Endothelial cell of hepatic sinusoid (primary cell): ENCODE measurements around the gene RSRP1.
"Not testable (repeated sequence)": the region's sequence is repeated elsewhere in the genome, so short reads cannot be mapped to it uniquely, and the experiment has no call there.

Experiments
- in situ Hi-C: cut with HindIII; loops from 2 replicates; pipeline ENCODE4 v1.10.0; 2017; ENCODE audit warnings: low sequenced_read_pairs

The RSRP1 gene

GRCh38 chr1:25257196-25257595 lies 9.9 kb upstream of the RSRP1 start:
- in situ Hi-C loops, result no loop called here

DNA sequence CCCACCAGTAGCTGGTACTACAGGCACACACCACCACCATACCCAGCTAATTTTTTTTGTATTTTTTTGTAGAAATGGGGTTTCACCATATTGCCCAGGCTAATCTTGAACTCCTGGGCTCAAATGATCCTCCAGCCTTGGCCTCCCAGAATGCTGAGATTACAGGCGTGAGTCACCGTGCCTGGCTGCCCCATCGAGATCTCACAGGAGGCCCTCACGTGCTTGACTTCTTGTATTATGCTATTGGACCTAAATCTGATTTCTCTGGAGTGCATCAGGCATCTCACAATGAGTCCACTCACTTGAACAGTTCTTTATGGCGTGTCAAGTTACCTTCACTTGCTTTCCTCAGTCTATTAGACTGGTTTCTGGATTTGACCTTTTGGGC lies 9.3 kb upstream of the RSRP1 start:
- in situ Hi-C loops, result no loop called here

DNA sequence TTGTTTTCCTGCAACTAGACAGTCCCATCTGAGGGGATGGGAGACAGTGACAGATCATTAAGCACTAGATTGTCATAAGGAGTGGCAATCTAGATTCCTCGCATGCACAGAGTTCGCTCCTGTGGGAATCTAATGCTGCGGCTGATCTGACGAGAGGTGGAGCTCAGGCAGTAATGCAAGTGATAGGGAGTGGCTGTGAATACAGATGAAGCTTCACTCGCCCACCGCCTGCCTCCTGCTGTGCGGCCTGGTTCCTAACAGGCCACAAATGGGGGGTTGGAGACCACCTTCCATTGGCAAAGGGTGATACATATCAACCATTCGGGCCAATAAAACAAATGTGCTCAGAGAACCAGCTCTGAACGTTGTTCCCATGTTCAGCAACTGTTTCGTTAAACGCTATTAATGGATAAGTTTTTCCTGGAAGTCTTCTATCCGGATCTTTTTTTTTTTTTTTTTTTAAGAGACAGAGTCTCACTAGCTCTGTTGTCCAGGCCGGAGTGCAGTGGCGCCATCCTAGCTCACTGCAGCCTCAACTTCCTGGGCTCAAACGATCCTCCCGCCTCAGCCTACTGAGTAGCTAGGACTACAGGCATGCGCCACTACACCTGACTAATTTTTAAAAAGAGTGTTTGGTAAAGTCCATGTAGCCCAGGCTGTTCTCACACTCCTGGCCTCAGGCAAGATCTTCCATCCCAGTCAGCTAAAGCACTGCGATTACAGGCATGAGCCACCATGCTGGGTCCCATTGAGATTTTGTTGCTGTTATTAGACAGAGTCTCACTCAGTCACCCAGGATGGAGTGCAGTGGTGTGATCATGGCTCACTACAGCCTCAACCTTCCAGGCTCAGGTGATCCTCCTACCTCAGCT lies 8.7 kb upstream of the RSRP1 start:
- in situ Hi-C loops, result no loop called here

DNA sequence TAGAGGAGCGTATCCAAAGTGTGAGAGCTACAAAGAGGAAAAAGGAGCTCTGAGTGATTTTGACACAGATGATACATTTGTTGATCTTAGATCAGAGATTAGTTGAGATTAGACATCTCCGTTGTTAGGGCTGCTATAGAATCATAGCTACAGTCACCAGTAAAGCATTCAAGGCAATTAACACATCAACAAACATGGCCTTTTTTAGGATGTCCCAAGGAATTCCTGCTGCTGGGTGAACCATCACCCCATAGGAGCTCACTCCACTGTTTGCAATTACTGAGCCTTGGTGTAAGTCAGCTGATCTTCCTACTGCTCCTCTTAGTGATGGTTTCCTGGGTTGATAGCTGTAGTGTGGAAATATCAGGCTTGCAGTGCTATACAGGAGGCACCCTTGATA lies 6.7 kb upstream of the RSRP1 start:
- in situ Hi-C loops, result no loop called here

- in situ Hi-C loops, result no loop called here
Observed at GRCh38 chr1:25247829-25248754, 838 bp upstream of the RSRP1 start.

GRCh38 chr1:25246600-25247023 lies 642 bp downstream of the RSRP1 start:
- in situ Hi-C loops, result no loop called here

DNA sequence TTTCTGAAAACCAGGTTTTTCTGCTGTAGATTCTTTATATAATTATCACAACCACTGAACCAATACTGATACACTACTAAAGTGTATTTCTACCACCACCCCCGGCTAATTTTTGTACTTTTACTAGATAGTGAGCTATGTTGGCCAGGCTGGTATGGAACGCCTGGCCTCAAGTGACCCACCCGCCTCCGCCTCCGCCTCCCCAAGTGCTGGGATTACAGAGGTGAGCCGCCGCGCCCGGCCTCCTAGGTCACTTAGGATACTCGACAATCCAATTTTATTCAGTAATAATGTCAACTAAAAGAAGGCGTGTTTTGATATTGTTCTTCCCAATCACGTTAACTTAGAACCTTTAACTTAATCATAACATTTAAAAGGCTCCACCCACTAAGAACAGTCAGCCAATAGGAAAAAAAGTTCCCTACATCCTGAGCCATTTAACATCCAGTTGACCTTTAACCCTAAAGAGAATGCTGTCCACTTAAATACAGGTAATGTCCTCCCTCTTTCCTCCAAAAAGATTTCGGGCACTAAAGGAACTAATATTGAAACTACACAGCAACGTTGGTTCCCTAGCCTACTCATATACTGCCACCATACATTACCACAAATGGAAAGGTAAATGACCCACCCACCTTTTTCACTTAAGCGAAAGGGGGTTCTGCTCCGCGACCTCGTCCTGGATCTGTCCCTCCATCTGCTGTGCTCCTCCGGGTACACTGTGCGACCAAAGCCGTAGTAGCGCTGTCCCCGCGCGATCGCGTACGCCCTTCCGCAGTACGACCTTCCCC lies 1.2 kb downstream of the RSRP1 start:
- in situ Hi-C loops, result no loop called here

- in situ Hi-C loops, result no loop called here
Observed at GRCh38 chr1:25245393-25245792, 1.9 kb downstream of the RSRP1 start.

GRCh38 chr1:25243907-25244306 lies 3.3 kb downstream of the RSRP1 start:
- in situ Hi-C loops, result no loop called here

DNA sequence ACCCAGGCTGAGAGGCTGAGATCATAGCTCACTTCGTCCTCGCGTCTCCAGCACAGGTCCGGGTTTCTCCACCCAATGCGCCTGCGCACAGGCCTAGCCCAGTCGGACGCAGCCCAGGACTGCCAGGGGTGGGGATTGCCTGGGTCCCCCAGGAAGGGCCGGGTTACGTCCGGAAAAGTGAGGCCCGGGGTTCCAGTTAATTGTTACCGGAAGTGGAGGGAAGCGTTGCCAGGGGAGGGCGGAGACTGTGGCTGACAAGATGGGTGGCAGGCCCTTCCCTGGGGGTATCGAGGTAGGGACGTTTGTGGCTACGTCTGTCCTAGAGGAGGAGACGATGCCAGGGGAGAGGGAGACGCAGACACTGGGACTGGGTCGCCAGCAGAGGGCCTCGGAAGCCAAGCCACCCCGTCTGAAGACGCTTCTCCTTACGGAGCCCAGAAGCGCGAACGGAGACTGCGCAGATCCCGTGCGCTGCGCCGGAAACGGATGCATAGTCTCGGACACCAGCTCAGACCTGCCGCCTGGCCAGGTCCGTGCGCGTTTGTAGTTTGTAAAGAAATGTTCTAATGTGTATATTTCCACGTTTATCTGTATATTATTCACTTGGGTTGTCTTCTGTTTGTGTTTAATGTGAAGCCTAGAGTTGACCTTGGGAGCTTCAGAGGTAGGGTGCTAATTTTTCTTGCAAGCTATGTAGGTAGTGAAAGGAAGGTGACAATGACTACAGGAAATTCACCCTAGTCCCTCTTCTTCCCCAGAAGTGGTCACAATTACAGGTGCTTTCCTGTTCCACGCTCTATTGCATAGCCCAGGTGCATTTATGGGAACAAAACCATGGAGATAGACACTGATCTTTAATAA lies 7.3 kb downstream of the RSRP1 start:
- in situ Hi-C loops, result no loop called here

DNA sequence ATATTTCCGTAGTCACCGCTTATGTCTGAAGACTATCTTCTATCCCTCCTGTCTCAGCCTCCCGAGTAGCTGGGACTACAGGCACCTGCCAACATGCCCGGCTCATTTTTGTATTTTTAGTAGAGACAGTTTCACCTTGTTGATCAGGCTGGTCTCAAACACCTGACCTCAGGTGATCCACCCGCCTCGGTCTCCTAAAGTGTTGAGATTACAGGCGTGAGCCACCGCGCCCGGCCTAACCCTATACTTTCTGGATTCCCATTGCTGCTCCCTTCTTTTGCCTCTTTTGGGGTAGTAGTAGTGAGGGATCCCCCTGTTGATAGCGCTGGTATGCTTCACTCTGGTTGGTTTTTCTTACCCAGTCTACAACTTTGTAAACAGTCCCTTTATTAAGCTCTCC lies 9.2 kb downstream of the RSRP1 start:
- in situ Hi-C loops, result no loop called here

DNA sequence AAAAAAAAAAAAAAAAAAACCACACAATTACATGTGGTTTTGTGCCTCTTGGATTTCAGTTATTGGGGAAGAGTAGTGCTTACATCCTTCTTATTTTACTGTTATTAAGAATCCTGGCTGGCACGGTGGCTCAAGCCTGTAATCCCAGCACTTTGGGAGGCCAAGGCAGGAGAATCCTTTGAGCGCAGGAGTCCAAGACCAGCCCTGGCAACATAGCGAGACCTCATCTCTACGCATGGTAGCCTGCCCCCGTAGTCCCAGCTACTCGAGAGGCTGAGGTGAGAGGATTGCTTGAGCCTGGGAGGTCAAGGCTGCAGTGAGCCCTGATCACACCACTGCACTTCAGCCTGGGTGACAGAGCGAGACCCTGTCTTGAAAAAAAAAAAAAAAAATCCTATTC lies 11.0 kb downstream of the RSRP1 start:
- in situ Hi-C loops, result not testable (repeated sequence)

- in situ Hi-C loops, result not testable (repeated sequence)
Observed at GRCh38 chr1:25235411-25235810, 11.8 kb downstream of the RSRP1 start.

DNA sequence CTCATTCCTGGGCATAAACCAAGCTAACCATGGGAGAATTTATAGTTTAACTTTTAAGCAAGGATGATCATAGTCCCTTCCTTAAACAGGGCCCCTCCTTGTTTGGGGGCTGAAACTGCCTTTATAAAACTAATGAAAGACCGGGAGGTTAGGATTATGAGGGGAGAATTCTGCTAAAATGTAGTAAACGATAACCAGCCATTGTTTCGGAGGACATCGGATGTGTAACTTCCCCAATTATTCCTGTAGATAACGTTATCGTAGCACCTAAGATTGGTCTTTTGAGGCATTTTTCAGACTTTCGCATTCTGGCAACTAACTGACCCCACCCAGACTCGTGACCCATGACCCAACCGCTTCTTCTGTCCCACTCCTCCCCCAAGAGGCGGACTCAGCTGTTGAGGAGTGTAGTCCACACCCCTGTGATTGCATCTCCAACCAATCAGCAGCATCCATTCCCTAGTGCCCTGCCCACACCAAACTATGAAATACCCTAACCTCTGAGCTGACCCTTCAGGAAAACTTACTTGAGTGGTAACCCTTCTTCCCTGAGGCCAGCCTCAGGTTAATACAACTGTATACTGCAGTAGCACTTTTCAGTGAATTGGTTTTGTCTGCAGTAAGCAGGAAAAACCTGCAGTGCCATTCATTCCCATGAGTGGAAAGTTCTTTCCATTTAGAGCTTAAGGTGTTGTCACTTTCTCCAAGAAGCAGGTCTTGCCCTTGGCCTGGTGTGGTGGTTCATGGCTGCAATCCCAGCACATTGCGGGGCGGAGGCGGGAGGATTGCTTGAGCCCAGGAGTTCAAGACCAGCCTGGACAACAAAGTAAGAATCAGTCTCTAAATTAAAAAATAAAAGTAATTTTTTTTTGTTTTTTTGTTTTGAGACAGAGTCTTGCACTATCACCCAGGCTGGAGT lies 14.1 kb downstream of the RSRP1 start:
- in situ Hi-C loops, result no loop called here

GRCh38 chr1:25232027-25232865 lies 15.0 kb downstream of the RSRP1 start, which contains the start of gene SYF2:
Gene SYF2, minus strand, starts transcription at chr1:25232502. Its CDS starts 35 bp downstream, at chr1:25232467.
- in situ Hi-C loops, result no loop called here

DNA sequence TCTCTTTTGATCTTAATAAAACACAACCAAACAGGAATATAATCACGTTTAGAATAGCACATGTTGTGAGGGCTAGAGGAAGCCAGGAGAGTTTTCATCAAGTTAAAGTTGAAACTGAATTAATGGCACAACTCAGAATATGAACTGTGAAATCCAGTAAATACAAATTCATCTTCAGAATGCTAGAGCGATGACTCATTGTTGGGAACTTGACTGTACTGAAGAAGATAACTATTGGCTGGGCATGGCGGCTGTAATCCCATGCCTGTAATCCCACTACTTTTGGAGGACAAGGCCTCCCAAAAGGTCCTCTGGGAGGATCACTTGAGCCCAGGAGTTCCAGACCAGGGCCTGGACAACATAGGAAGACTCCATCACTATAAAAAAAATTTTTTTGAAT lies 23.8 kb downstream of the RSRP1 start:
- in situ Hi-C loops, result loop anchor here (25.0 kb wide), 2 partner anchors 286 to 561 kb away; partner anchors contain the start of gene RUNX3

DNA sequence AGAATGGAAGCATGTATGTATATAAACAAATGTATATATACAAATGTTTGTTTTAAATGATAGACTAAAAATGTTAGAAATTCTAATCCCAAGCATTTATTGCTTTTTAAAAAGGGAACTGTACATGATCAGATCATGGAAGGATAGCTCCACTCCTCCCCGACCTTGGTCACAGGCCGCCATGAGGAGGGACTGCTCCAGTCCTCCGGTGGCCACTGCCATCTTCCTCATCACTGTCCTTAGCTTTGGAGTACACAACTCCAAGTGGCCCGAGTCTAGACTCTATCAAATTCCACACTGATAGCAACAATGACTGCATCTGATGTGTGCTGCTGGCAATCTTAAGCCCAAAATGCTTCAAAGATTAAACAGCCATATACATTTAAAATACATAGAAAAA lies 24.6 kb downstream of the RSRP1 start:
- in situ Hi-C loops, result loop anchor here (25.0 kb wide), 2 partner anchors 285 to 560 kb away; partner anchors contain the start of gene RUNX3

DNA sequence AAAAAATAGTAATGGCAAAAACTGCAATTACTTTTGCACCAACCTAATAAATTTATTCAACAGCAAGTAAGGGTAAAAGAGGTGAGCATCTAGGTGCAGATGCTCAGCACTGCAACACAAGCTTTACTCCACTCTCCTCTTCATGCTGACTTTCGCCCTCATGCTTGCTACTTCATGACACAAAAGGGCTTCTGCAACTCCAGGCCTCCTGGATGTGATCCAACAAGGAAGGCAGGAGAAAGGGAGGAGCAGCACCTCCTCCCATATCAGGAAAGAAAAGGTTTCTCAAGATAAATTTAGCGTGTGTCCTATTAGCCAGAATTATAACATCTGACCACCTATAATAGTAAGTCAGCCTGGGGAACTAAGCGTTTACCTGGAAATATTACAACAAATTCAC lies 26.6 kb downstream of the RSRP1 start:
- in situ Hi-C loops, result loop anchor here (25.0 kb wide), 2 partner anchors 283 to 558 kb away; partner anchors contain the start of gene RUNX3
